Stromal cell of bone marrow (primary cell): ENCODE data around the gene NPIPA5.
"Not testable (repeated sequence)": the region's sequence is repeated elsewhere in the genome, so short reads cannot be mapped to it uniquely, and the experiment has no call there.

ENCODE experiments used
- DNase-seq: peaks from one replicate; pipeline ENCODE4 v3.0.0-alpha.2; 2012; ENCODE audit warnings: low read depth

Gene NPIPA5

DNA sequence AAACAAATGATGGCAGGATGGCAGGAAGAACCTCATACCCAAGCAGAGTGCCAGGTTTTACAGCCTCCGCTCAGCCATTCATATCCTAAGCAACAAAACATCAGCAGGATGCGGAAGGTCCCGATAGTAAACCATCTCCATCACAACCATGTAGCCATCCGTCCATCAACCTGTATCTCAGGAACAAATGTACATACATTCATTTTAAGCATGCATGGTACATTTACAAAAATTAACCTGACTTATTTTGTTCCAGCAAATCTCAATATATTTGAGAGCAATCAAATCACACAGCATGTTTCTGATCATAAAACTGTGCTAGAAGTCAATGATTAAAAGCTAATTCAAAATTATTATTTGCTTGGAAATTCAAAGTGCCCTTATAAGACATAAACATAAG lies at the start of gene NPIPA5:
Gene NPIPA5, minus strand, starts transcription at position 101 of the 400 bp plus-strand sequence. Its CDS starts 0 bp downstream, at position 101.
- DNase-seq, result not testable (repeated sequence)

DNA sequence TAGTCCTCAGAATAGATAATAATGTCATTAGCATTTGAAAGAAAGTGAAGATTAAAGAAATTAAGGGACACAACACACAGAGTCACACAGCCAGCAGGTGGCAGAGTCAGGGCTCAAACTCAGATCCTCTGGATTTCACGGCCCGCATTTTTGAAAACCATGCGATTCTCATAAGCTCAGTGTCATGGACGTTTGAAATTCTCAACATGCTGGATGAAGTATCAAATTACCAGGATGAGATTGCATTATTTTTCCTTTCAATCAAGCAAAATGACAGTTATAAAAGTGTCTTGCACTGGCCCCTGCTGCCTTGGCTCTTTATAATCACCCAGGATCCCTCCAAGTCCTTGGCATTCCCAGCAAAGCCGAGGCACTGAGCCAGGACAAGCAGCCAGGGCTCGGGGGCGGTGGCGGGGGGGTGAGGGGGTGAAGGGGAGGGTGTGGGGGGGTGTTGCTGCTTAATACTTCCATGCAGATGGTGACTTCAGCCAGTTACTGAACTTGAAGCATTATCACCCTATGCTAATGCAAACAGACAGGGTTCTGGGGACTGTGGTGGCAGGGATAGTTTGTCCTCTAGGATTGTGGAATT lies 49.6 kb upstream of the NPIPA5 start:
- DNase-seq, result peak; percentile 76

DNA sequence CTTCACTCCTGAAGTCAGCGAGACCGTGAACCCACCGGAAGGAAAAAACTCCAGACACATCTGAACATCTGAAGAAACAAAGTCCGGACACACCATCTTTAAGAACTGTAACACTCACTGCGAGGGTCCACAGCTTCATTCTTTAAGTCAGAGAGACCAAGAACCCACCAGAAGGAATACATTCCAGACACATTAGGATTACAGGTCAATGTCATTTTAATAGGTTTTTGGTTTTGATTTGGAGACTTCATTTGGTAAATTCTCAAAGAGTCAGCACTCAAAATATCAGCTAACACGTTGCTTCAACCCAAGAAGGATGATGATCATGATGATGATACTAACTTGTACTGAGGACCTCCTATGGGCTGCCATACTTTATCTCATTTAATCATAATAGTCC lies 48.7 kb upstream of the NPIPA5 start:
- DNase-seq, result no peak

DNA sequence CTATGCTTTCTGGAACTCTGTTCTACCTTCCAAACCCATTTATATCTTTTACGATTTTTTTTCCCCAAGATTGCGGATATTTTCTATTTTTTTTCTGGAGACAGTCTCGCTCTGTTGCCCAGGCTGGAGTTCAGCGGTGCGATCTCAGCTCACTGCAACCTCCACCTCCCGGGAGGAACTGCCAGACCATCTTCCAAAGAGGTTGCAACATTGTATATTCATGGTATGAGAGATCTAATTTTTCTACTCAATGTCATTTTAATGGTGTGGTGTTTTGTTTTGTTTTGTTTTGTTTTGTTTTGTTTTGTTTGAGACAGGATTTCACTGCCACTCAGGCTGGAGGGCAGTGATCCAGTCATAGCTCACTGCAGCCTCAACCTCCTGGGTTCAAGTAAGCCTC lies 47.8 kb upstream of the NPIPA5 start:
- no peak for DNase-seq

DNA sequence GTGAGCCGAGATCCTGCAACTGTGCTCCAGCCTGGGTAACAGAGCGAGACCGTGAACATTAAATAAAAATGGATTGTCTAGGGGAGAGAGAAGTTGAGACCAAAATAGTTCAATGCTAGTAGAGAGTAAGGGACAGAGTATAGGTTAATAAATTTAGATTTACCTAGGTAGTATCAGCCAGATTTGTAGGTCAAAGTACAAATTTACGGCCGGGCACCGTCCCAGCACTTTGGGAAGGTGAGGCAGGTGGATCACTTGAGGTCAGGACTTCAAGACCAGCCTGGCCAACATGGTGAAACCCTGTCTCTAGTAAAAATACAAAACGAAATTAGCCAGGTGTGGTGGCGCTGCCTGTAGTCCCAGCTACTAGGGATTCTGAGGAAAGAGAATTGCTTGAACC lies 44.1 kb upstream of the NPIPA5 start:
- DNase-seq, result no peak

DNA sequence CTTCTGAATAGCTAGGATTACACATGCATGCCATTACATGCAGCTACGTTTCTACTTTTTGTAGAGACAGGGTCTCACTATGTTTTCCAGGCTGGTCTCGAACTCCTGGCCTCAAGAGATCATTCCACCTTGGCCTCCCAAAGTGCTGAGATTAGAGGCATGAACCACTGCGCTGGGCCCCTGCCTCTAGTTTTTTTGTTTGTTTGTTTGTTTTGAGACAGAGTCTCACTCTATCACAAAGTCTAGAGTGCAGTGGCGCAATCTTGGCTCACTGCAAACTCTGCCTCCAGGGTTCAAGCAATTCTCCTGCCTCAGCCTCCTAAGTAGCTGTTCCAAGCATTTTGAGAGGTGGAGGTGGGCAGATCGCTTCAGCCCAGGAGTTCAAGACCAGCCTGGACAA lies 43.6 kb upstream of the NPIPA5 start:
- not testable (repeated sequence) for DNase-seq

DNA sequence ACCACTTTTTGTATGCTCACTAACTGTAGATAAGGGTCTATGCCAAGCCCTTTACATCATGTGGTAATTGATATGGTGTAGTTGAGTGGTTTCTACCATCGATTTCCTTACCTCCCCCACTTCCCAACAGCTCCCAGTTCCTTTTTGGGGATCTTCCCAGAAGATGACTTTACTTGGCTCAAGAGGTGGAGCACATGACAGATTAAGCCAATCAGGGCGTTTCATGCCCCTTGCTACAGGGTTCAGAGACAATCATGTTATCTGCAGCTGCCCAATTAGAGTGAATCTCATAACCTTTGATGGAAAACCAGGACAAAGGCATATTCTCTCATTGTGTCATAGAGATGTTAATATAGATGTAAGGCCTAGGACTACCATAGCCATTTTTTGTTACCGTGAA lies 40.1 kb upstream of the NPIPA5 start:
- DNase-seq, result no peak

DNA sequence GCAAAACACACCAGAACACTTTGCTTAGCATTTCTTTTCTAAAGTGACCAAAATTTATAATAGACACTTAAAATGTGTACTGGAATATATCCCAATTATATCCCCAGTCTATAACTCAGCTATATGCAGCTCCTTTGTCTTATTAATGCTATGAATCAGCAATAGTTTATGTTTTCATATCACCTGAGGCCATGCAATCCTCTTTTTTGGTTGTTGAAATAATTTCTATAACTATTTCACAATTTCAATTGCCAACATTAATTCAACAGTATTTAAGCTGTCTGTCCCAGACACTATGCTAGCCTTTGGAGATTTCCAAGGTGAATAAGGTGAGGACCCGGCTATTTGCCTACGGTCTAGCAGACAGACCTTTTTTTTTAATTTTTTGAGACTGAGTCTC lies 39.1 kb upstream of the NPIPA5 start:
- DNase-seq, result no peak

DNA sequence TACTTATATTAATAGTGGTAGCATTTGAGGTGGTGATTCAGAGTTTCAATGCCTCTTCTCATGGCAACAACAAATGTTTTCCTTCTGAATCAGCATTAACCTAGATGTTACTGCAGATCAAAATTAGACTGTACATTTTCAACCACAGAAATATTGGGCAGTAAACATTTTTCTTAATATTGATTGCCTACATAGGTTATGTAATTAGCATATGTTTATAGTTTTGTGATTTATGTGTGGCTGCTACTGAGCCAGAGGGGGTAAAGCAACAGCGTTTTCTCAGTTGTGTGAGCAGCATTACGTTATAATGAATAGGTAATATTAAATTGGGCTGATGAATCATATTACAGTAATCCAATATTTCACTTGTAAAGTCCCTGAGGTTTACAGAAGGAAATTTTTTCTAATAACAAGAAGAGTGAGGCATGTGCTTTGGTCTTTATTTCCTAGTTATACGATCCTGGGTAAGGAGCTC lies 37.5 kb upstream of the NPIPA5 start:
- DNase-seq, result no peak

DNA sequence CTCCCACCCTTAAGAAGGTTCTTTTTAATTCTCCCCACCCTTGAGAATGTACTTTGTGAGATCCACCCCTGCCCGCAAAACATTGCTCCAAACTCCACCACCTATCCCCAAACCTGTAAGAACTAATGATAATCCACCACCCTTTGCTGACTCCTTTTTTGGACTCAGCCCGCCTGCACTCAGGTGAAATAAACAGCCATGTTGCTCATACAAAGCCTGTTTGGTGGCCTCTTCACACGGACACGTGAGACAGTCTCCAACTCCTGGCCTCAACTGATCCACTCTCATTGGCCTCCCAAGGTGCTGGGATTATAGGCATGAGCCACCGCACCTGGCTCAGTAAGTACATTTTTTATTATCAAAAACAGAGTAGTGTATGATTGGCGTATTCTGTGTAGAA lies 31.4 kb upstream of the NPIPA5 start:
- DNase-seq, result not testable (repeated sequence)

DNA sequence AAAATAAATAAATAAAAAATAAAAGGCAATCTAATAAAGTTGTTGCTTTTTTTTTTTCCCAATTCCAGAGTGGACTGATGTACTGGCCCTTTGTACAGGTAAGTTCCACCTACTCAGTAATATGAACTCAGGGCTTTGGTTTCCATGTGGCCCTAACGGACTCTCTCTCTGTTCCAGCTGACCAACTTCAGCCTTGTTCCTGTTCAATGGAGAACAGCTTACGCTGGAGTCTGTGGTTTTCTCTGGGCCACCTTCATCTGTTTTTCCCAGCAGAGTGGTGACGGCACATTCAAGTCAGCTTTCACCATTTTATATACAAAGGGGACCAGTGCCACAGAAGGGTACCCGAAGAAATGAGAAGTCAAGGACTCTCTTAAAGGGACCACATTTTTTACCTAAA lies 29.7 kb upstream of the NPIPA5 start:
- not testable (repeated sequence) for DNase-seq

DNA sequence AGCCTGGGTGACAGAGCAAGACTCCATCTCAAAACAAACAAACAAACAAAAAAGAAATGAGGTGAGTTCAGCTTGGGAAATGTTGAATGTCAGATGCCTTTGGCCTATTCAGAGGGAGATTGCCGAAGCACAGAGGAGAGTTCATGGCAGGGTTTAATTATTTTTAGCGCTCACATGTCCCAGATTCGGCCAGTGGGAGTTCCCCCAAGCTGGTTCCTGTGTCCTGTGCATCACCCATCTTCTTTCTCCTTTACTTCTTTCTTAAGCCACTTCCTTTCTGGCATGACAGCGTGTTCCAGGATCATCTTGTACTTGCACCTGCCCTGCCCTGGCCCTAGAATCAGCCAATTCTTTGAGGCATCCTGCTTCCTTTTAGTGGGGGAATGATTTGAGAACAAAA lies 26.7 kb upstream of the NPIPA5 start:
- no peak for DNase-seq

DNA sequence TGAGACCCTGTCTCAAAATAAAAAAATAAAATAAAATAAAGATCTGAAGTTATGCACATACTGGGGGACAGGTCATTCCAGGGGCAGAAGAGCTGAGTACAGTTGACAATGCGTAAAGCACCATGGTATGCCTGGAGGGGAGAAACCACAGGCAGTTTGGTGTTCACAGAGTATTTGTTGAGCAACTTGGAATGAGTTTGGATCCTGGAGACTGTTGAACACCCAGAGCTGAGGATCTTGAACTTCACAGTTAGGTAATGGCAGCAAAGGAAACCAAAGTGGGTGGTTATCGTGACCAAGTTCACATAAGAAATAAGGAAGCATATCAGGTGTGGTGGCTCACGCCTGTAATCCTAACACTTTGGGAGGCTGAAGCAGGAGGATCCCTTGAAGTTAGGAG lies 26.0 kb upstream of the NPIPA5 start:
- not testable (repeated sequence) for DNase-seq

DNA sequence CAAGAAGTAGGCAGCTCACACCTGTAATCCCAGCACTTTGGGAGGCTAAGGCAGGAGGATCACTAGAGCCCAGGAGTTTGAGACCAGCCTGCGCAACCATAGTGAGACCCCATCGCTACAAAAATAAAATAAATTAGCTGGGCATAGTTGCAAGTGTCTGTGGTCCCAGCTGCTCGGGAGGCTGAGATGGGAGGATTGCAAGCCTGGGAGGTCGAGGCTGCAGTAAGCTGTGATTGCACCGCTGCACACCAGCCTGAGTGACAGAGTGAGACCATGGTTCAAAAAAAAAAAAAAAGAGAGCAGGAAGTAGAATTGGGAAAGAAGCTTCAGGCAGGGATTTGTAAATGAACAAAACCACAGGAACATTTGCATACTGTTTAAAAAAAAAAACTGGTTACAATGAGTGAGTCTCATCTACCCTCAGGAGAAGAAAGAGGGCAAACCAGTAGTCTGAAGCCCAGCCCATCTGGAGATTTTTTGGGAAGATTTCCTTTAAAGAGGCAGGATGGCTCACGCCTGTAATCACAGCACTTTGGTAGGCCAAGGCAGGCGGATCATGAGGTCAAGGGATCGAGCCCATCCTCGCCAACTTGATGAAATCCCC lies 25.4 kb upstream of the NPIPA5 start:
- no peak for DNase-seq

DNA sequence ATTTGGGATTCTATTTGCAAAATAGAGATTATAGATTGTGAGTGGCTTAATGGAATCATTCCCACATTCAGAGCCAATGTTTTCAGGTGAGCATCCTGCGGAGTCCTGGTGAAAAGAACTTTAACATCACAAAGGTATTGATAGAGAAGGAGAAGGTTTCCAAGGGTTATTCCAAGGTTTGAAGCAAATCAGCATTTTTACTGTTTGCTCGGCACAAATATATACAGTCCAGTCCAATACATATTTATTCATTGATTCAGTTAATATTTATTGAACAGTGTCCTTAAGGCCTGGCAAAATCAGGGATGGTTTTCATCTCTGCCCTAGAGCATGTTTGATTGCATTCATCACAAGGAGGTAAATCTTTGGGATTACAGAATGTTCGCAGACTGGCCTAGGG lies 23.9 kb upstream of the NPIPA5 start:
- DNase-seq, result no peak

DNA sequence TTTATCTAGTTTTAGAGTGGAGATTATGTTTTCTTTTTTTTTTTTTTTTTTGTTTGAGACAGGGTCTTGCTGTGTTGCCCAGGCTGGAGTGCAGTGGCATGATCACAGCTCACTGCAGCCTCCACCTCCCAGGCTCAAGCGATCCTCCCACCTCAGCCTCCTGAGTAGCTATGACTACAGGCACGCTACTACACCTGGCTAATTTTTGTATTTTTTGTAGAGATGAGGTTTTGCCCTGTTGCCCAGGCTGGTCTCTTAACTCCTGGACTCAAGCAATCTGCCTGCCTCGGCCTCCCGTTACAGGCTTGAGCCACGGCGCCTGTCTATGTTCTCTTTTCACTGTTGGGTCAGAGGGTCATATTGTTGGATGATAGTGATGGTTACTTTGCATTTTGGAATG lies 22.2 kb upstream of the NPIPA5 start:
- DNase-seq, result not testable (repeated sequence)

DNA sequence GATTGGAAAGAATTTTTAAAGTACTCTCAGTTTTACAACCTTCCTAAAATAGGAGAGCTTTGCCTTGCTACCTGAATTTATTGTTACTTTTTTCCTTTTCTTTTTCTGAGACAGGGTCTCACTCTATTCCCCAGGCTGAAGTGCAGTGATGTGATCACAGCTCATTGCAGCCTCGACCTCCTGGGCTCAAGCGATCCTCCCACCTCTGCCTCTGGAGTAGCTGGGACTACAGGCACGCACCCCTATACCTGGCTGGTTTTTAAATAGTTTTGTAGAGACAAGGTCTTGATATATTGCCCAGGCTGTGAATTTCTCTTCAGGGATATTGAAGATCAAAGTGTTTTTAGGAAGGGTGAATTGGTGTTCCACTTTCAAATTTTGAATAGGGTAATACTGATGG lies 21.2 kb upstream of the NPIPA5 start:
- no peak for DNase-seq

DNA sequence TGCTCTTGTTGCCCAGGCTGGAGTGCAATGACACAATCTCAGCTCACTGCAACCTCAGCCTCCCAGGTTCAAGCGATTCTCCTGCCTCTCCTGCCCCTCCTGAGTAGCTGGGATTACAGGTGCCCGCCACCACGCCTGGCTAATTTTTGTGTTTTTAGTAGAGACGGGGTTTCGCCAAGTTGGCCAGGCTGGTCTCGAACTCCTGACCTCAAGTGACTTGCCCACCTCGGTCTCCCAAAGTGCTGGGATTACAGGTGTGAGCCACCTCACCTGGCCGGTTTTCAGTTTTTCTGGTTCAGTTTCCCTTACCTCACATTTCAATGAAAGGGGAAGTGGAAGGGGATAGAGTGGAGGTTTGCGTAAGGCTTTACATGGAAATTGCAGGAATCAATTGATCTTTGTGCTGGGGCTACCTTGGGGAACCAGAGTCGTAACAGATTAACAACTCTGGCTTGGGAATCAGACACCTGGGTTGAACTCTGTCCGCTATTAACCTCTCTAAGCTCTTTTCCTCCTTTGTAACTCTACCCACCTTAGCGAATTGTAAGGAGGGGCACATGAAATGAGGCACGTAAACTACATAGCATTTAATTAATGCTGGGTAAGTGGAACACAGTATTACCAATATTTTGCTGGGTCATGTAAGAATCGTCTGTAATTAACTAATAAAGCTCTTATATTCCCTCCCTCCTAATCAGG lies 20.7 kb upstream of the NPIPA5 start:
- DNase-seq, result no peak

DNA sequence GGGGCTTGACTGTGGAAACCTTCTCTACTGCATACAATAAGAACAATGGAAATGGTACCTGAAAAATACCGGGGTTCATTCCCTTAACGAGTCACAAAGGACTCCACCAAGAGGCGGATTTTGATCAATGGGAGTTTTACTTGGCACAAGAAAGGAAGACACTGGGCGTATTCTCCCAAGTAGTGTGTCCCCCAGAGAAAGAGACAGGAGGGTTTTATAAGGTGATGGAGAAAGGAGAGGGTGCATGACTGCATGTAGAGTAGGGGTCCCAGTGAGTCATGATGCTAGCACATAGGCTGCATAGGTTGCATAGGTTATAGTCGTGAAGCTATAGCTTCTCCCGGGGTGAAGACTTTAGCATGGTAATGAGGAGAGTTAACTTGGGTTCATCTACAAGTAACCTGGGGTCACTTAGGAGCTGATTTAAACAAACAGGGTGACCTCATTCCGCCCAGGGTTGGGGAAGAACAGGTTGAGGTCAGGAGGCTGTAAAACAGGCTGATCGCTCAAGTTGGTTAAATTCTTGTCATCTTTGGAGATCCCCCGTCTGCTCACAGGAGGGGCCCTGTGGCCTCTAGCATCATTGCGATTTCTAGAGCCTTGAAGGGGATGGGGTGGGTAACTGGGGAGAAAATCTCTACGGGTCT lies 19.0 kb upstream of the NPIPA5 start:
- DNase-seq, result no peak

DNA sequence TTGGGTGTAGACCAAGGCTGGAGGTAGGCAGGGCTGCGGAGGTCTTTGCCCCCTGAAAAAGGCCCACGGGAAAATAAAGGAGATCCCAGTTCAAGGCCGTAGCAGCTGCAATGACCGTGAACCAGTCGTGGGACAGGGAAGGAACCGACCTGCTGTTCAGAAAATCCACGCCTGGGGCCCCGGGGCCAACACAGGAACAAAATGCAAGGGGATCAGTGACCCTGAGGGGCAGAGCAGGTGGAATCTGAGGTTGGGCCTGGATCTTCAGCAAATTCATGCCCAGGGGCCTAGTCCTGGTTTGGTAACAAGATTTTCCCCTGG lies 18.4 kb upstream of the NPIPA5 start:
- DNase-seq, result not testable (repeated sequence)

DNA sequence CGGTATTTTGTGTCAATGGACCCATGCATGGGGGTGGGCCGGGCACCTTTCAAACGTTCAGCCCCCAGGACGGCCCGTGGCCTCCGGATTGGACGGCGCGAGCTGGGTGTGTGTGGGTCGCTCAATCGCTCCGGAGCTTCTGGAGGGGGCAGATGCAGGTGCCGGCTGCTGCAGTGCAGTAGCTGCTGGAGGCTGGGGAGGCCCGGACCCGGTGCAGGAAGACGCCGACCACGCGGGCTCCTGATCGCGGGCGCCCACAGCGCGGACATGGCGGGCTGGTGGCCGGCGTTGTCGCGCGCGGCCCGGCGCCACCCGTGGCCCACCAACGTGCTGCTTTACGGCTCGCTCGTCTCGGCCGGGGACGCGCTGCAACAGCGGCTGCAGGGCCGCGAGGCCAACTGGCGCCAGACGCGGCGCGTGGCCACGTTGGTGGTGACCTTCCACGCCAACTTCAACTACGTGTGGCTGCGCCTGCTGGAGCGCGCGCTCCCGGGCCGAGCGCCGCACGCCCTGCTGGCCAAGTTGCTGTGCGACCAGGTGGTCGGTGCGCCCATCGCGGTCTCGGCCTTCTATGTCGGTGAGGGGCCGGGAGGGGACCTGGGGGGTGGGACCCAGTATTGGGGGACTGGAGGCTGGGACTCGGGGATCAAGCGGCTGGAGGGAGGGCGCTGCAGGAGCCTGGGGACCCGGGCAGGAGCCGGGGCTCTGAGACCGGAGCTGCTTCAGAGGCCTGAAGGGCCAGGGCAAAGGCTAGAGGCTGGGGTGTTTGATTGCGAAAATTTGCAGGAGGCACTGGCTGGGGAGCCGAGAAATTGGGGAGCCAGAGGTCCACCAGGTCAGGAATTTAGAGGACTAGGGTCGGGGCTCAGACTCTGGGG lies 17.8 kb upstream of the NPIPA5 start, which contains the start of gene MPV17L:
Gene MPV17L, plus strand, starts transcription at position 124 of the 878 bp plus-strand sequence. Its CDS starts 144 bp downstream, at position 268.
- DNase-seq, result not testable (repeated sequence)

DNA sequence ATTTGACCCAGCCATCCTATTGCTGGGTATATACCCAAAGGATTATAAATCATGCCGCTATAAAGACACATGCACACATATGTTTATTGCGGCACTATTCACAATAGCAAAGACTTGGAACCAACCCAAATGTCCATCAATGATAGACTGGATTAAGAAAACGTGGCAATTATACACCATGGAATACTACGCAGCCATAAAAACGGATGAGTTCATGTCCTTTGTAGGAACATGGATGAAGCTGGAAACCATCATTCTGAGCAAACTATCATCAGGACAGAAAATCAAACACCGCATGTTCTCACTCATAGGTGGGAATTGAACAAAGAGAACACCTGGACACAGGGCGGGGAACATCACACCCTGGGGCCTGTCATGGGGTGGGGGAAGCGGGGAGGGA lies 14.9 kb upstream of the NPIPA5 start:
- DNase-seq, result not testable (repeated sequence)
